Measurements from ENCODE around the gene GNAS.
"Not testable (repeated sequence)": the region's sequence is repeated elsewhere in the genome, so short reads cannot be mapped to it uniquely, and the experiment has no call there.

Gene GNAS

GRCh38 chr20:58938541-58938940 is 86.0 kb downstream of the GNAS start:
- no peak for DNase-seq

- DNase-seq: no peak
These were observed 89.0 kb downstream of the GNAS start for GRCh38 chr20:58941471-58941870.

GRCh38 chr20:58942549-58942948 is 90.0 kb downstream of the GNAS start:
- DNase-seq: no peak

GRCh38 chr20:58944610-58945009 is 92.1 kb downstream of the GNAS start:
- DNase-seq: no peak

GRCh38 chr20:58945965-58946631 is 93.6 kb downstream of the GNAS start:
- no peak for DNase-seq

GRCh38 chr20:58947797-58948388 is 95.4 kb downstream of the GNAS start:
- not testable (repeated sequence) for DNase-seq

- no peak for DNase-seq
These were observed 98.1 kb downstream of the GNAS start for GRCh38 chr20:58950603-58951002.

- no peak for DNase-seq
These were observed 100.5 kb downstream of the GNAS start for GRCh38 chr20:58953050-58953449.

- DNase-seq: no peak
These were observed 103.6 kb downstream of the GNAS start for GRCh38 chr20:58956078-58956477.

- DNase-seq: no peak
These were observed 107.1 kb downstream of the GNAS start for GRCh38 chr20:58959652-58960051.

All from CD4-positive, alpha-beta T cell treated with Interleukin-17A for 4 hours (primary cell).